Testis (tissue), 3 donors: Measurements from ENCODE around the gene GPRC5C. TPM values are rescaled to one million over a fixed set of nuclear protein-coding genes. Genes with fewer than 3 reads are reported as not detected.

ENCODE experiments used
- DNase-seq: peaks from one replicate; pipeline ENCODE4 v3.0.0-alpha.2; 2019
- H3K27ac ChIP-seq, 2 donors: fragments of 200-600 bp; sonication (generic); one replicate each; pipeline ENCODE4 v1.5.1; 2019
- H3K27me3 ChIP-seq: fragments of 200-600 bp; sonication (generic); one replicate; pipeline ENCODE4 v1.5.1; 2019
- H3K36me3 ChIP-seq: fragments of 200-600 bp; sonication (generic); one replicate; pipeline ENCODE4 v1.5.1; 2017; ENCODE audit warnings: low read depth; ENCODE audit errors: missing control alignments
- H3K4me1 ChIP-seq: fragments of 200-600 bp; sonication (generic); one replicate; pipeline ENCODE4 v1.5.1; 2019
- H3K4me3 ChIP-seq, 2 donors: fragments of 200-600 bp; sonication (generic); one replicate each; pipeline ENCODE4 v1.5.1; 2017 to 2019
- H3K9me3 ChIP-seq: fragments of 200-600 bp; sonication (generic); one replicate; pipeline ENCODE4 v1.5.1; 2017
- CTCF ChIP-seq, 3 experiments: fragments of 450-650 bp in 2 of 3; fragments of 200-600 bp in 1 of 3; sonication (generic) in 1 of 3; IDR thresholded peaks; one replicate each; pipeline ENCODE4 v1.5.1; 2016 to 2019; ENCODE audit warnings: antibody characterized with exemption in 3 of 3, mild to moderate bottlenecking in 2 of 3, moderate library complexity in 1 of 3
- POLR2A ChIP-seq: fragments of 450-650 bp; IDR thresholded peaks from one replicate; pipeline ENCODE4 v1.6.1; 2017; ENCODE audit warnings: antibody characterized with exemption, mild to moderate bottlenecking, moderate library complexity
- WGBS, 2 donors: methylation state at CpG; one replicate each; pipeline ENCODE4 v1.1.5; 2018; 5-methylcytosine and 5-hydroxymethylcytosine counted together
- intact Hi-C: fragments of 100-400 bp; cut with DNase I; formaldehyde crosslinking; loops from one replicate; pipeline ENCODE4 v1.15.1; 2023; ENCODE audit warnings: low total_unique reads
- polyA plus RNA-seq: library from polyadenylated mRNA; stranded (reverse); fragments of 350-450 nt; fragmentation: Illumina TruSeq; extraction: RNeasy Lipid Tissue Mini Kit (QIAGEN cat#74804); gene quantifications from one replicate; pipeline ENCODE4 v1.2.3, GENCODE V29; 2014; ENCODE audit warnings: low read depth, low replicate concordance; ENCODE audit not compliant: insufficient read depth
- total RNA-seq, 2 donors: library from RNA; depleted of rRNA; stranded (reverse); fragments of >200 nt; gene quantifications; one replicate each; pipeline ENCODE4 v1.2.3, GENCODE V29; 2016

GPRC5C gene
- total and polyA plus RNA-seq, 3 donors from 2014 or later: 6.8 to 19.0 (median 14.1) TPM

- 84 to 89% methylated on average over 14 to 17 of the region's 17 CpGs for whole genome bisulfite sequencing, 2 donors
- TF ChIP-seq POLR2A (no peak), CTCF (IDR thresholded peaks at IDR 0.05) (no peak)
- Histone ChIP-seq H3K9me3 (no peaks in the 10 kb centered on the region), H3K4me1 (no peaks in the 10 kb centered on the region), H3K36me3 (no peaks in the 10 kb centered on the region), H3K27me3 (no peaks in the 10 kb centered on the region), H3K4me3 (no peak overlapping the region), H3K27ac (no peak overlapping the region)
- no peak for DNase-seq
- intact Hi-C loops: no loop called here
Measured at GRCh38 chr17:74387365-74388218, 44.3 kb upstream of the GPRC5C start.

- intact Hi-C loops: no loop called here
Measured at GRCh38 chr17:74389084-74389753, 42.7 kb upstream of the GPRC5C start.

DNA sequence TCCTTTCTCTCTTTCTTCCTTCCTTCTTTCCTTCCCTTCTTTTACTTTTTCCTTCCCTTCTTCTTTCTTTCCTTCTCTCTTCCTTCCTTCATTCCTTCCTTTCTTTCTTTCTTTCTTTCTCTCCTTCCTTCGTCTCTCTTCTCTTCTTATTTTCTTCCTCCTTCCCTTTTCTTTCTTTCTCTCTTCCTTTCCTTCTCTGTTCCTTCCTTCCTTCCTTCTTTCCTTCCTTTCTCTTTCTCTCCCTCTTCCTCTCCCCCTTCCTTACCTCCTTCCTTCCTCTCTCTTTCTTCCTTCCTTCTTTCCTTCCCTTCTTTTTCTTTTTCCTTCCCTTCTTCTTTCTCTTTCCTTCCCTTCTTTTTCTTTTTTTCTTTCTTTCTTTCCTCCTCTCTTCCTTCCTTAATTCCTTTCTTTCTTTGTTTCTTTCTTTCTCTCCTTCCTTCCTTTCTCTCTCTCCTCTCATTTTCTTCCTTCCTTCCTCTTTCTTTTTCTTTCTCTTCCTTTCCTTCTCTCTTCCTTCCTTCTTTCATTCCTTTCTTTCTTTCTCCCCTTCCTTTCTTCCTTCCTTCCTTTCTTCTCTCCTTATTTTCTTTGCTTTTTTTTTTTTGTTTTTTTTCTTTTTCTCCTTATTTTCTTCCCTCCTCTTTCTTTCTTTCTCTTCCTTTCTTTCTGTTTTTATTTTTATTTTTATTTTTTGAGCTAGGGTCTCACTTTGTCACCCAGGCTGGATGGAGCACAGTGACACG lies 41.8 kb upstream of the GPRC5C start:
- no peak for DNase-seq
- TF ChIP-seq CTCF (IDR thresholded peaks at IDR 0.05) (no peak), POLR2A (no peak)
- no peaks in the 10 kb centered on the region for H3K36me3 ChIP-seq
- H3K27ac ChIP-seq: no peak overlapping the region
- intact Hi-C loops: no loop called here
- H3K4me3 ChIP-seq: no peak overlapping the region
- H3K9me3 ChIP-seq: no peaks in the 10 kb centered on the region
- H3K27me3 ChIP-seq: no peaks in the 10 kb centered on the region
- 92 to 95% methylated on average over 2 of the region's 2 CpGs for WGBS, 2 donors
- H3K4me1 ChIP-seq: no peaks in the 10 kb centered on the region

More at GRCh38 chr17:74389084-74389753, 42.7 kb upstream of the GPRC5C start:
- Histone ChIP-seq H3K4me3 (no peak overlapping the region), H3K9me3 (no peaks in the 10 kb centered on the region), H3K4me1 (no peaks in the 10 kb centered on the region), H3K27me3 (no peaks in the 10 kb centered on the region), H3K27ac (no peak overlapping the region), H3K36me3 (no peaks in the 10 kb centered on the region)
- WGBS, 2 donors: 79 to 82% methylated on average over 12 of the region's 12 CpGs
- TF ChIP-seq CTCF (IDR thresholded peaks at IDR 0.05): no peak
- DNase-seq: no peak

DNA sequence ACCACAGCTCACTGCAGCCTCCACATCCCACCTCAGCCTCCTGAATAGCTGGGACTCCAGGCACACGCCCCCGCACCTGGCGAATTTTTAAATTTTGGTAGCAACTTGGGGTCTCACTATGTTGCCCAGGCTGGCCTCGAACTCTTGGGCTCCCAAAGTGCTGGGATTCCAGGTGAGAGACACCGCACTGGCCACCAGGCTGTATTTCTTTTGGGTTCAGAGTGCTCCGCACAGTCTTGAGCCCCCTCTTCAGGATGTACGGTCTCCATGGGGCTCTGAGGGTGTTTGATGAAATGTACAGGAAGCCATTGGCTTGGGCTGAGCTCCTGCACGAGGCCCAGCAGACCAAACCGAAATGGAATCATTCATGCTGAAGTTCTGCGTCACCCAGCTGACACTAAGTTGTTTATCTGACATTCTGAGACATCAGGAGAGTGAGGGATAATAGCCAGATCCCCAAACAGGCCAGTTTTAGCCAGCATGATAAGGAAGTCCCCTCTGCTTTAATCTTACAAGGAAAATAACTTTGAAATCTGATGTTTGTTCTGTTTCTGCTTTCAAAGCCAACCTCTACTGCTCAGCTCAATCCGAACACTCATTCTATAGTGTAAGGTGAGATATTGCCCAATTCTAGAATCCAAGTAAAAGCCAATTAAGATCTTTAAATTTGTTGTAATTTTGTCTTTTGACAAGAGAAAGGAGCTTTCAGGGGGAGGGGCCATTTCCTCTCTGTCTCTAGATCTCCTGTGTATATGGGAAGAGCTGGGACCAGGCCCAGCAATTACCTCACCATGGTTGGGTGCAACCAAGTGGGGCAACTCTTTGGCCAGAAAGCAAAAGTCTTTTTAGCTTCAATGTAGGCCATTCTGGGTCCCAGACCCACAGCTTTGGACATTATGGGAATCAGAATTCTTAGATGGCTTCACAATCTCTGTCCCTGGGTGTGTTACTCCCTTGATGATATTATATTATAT lies 40.9 kb upstream of the GPRC5C start:
- H3K4me3 ChIP-seq: no peak overlapping the region
- no peaks in the 10 kb centered on the region for H3K9me3 ChIP-seq
- no peaks in the 10 kb centered on the region for H3K36me3 ChIP-seq
- DNase-seq: no peak
- intact Hi-C loops: no loop called here
- H3K27ac ChIP-seq: no peak overlapping the region
- TF ChIP-seq POLR2A: no peak
- TF ChIP-seq CTCF (IDR thresholded peaks at IDR 0.05): no peak
- H3K27me3 ChIP-seq: no peaks in the 10 kb centered on the region
- no peaks in the 10 kb centered on the region for H3K4me1 ChIP-seq
- 90 to 95% methylated on average over 9 to 11 of the region's 11 CpGs for WGBS, 2 donors
